ENCODE data around the gene SH3RF3. TPM values are rescaled to one million over a fixed set of nuclear protein-coding genes. Genes with fewer than 3 reads are reported as not detected.

The SH3RF3 gene
- polyA plus RNA-seq, 2 donors = 1.1 to 1.3 TPM

GRCh38 chr2:109188898-109189297 is 59.9 kb downstream of the SH3RF3 start:
- Histone ChIP-seq H3K36me3 (ENCODE audit: control insufficient read depth in 2 of 2, insufficient read depth in 2 of 2, low read length in 1 of 2) (no peaks in the 10 kb centered on the region), H3K27me3 (ENCODE audit: control insufficient read depth in 1 of 2, insufficient read depth in 2 of 2, low read length in 2 of 2) (no peaks in the 10 kb centered on the region), H3K27ac (ENCODE audit: low read depth in 2 of 2, low read length in 1 of 2) (no peak overlapping the region), H3K4me3 (ENCODE audit: low read depth in 1 of 2, low read length in 2 of 2) (no peak overlapping the region), H3K4me1 (ENCODE audit: control insufficient read depth in 2 of 2, insufficient read depth in 2 of 2, low read length in 1 of 2) (peaks cover 0 to 6% of the 10 kb centered on the region in 2 donors), H3K9me3 (ENCODE audit: control insufficient read depth in 2 of 2, insufficient read depth in 1 of 2, low read depth in 1 of 2, low read length in 1 of 2) (no peaks in the 10 kb centered on the region)
- WGBS, 2 donors = 84 to 92% methylated on average over 4 of the region's 4 CpGs

- Histone ChIP-seq H3K27me3 (ENCODE audit: control insufficient read depth in 1 of 2, insufficient read depth in 2 of 2, low read length in 2 of 2) (no peaks in the 10 kb centered on the region), H3K4me3 (ENCODE audit: low read depth in 1 of 2, low read length in 2 of 2) (no peak overlapping the region), H3K27ac (ENCODE audit: low read depth in 2 of 2, low read length in 1 of 2) (no peak overlapping the region), H3K36me3 (ENCODE audit: control insufficient read depth in 2 of 2, insufficient read depth in 2 of 2, low read length in 1 of 2) (no peaks in the 10 kb centered on the region), H3K9me3 (ENCODE audit: control insufficient read depth in 2 of 2, insufficient read depth in 1 of 2, low read depth in 1 of 2, low read length in 1 of 2) (no peaks in the 10 kb centered on the region), H3K4me1 (ENCODE audit: control insufficient read depth in 2 of 2, insufficient read depth in 2 of 2, low read length in 1 of 2) (peaks cover 3 to 4% of the 10 kb centered on the region in 2 donors)
- 84 to 90% methylated on average over 5 of the region's 5 CpGs for WGBS, 2 donors
These were observed 60.7 kb downstream of the SH3RF3 start for GRCh38 chr2:109189751-109190150.

GRCh38 chr2:109193807-109194619 is 65.0 kb downstream of the SH3RF3 start:
- no peaks in the 10 kb centered on the region for H3K9me3 ChIP-seq (ENCODE audit: control insufficient read depth in 2 of 2, insufficient read depth in 1 of 2, low read depth in 1 of 2, low read length in 1 of 2)
- H3K27me3 ChIP-seq (ENCODE audit: control insufficient read depth in 1 of 2, insufficient read depth in 2 of 2, low read length in 2 of 2) = no peaks in the 10 kb centered on the region
- peaks cover 8 to 21% of the 10 kb centered on the region in 2 donors for H3K4me1 ChIP-seq (ENCODE audit: control insufficient read depth in 2 of 2, insufficient read depth in 2 of 2, low read length in 1 of 2)
- H3K36me3 ChIP-seq (ENCODE audit: control insufficient read depth in 2 of 2, insufficient read depth in 2 of 2, low read length in 1 of 2) = no peaks in the 10 kb centered on the region
- 81 to 82% methylated on average over 17 of the region's 17 CpGs for WGBS, 2 donors
- H3K27ac ChIP-seq (ENCODE audit: low read depth in 2 of 2, low read length in 1 of 2) = no peak overlapping the region
- H3K4me3 ChIP-seq (ENCODE audit: low read depth in 1 of 2, low read length in 2 of 2) = no peak overlapping the region

GRCh38 chr2:109194620-109194937 is 65.6 kb downstream of the SH3RF3 start:
- H3K27me3 ChIP-seq (ENCODE audit: control insufficient read depth in 1 of 2, insufficient read depth in 2 of 2, low read length in 2 of 2) = no peaks in the 10 kb centered on the region
- 55 to 60% methylated on average over 2 of the region's 2 CpGs for WGBS, 2 donors
- no peak overlapping the region for H3K4me3 ChIP-seq (ENCODE audit: low read depth in 1 of 2, low read length in 2 of 2)
- no peak overlapping the region for H3K27ac ChIP-seq (ENCODE audit: low read depth in 2 of 2, low read length in 1 of 2)
- no peaks in the 10 kb centered on the region for H3K9me3 ChIP-seq (ENCODE audit: control insufficient read depth in 2 of 2, insufficient read depth in 1 of 2, low read depth in 1 of 2, low read length in 1 of 2)
- H3K36me3 ChIP-seq (ENCODE audit: control insufficient read depth in 2 of 2, insufficient read depth in 2 of 2, low read length in 1 of 2) = no peaks in the 10 kb centered on the region
- H3K4me1 ChIP-seq (ENCODE audit: control insufficient read depth in 2 of 2, insufficient read depth in 2 of 2, low read length in 1 of 2) = peaks cover 8 to 21% of the 10 kb centered on the region in 2 donors

- H3K4me1 ChIP-seq (ENCODE audit: control insufficient read depth in 2 of 2, insufficient read depth in 2 of 2, low read length in 1 of 2) = peaks cover 8 to 21% of the 10 kb centered on the region in 2 donors
- H3K27me3 ChIP-seq (ENCODE audit: control insufficient read depth in 1 of 2, insufficient read depth in 2 of 2, low read length in 2 of 2) = no peaks in the 10 kb centered on the region
- no peak overlapping the region for H3K4me3 ChIP-seq (ENCODE audit: low read depth in 1 of 2, low read length in 2 of 2)
- H3K27ac ChIP-seq (ENCODE audit: low read depth in 2 of 2, low read length in 1 of 2) = no peak overlapping the region
- WGBS, 2 donors = 53 to 63% methylated on average over 19 of the region's 19 CpGs
- no peaks in the 10 kb centered on the region for H3K36me3 ChIP-seq (ENCODE audit: control insufficient read depth in 2 of 2, insufficient read depth in 2 of 2, low read length in 1 of 2)
- no peaks in the 10 kb centered on the region for H3K9me3 ChIP-seq (ENCODE audit: control insufficient read depth in 2 of 2, insufficient read depth in 1 of 2, low read depth in 1 of 2, low read length in 1 of 2)
These were observed 66.4 kb downstream of the SH3RF3 start for GRCh38 chr2:109195193-109196045.

GRCh38 chr2:109196081-109196875 is 67.3 kb downstream of the SH3RF3 start:
- Histone ChIP-seq H3K4me1 (ENCODE audit: control insufficient read depth in 2 of 2, insufficient read depth in 2 of 2, low read length in 1 of 2) (peaks cover 8 to 21% of the 10 kb centered on the region in 2 donors), H3K4me3 (ENCODE audit: low read depth in 1 of 2, low read length in 2 of 2) (no peak overlapping the region), H3K36me3 (ENCODE audit: control insufficient read depth in 2 of 2, insufficient read depth in 2 of 2, low read length in 1 of 2) (no peaks in the 10 kb centered on the region), H3K27ac (ENCODE audit: low read depth in 2 of 2, low read length in 1 of 2) (no peak overlapping the region), H3K9me3 (ENCODE audit: control insufficient read depth in 2 of 2, insufficient read depth in 1 of 2, low read depth in 1 of 2, low read length in 1 of 2) (no peaks in the 10 kb centered on the region), H3K27me3 (ENCODE audit: control insufficient read depth in 1 of 2, insufficient read depth in 2 of 2, low read length in 2 of 2) (no peaks in the 10 kb centered on the region)
- WGBS, 2 donors = 93 to 95% methylated on average over 19 of the region's 19 CpGs

- H3K27ac ChIP-seq (ENCODE audit: low read depth in 2 of 2, low read length in 1 of 2) = no peak overlapping the region
- H3K4me3 ChIP-seq (ENCODE audit: low read depth in 1 of 2, low read length in 2 of 2) = no peak overlapping the region
- no peaks in the 10 kb centered on the region for H3K27me3 ChIP-seq (ENCODE audit: control insufficient read depth in 1 of 2, insufficient read depth in 2 of 2, low read length in 2 of 2)
- WGBS, 2 donors = 87 to 90% methylated on average over 6 of the region's 6 CpGs
- no peaks in the 10 kb centered on the region for H3K9me3 ChIP-seq (ENCODE audit: control insufficient read depth in 2 of 2, insufficient read depth in 1 of 2, low read depth in 1 of 2, low read length in 1 of 2)
- H3K36me3 ChIP-seq (ENCODE audit: control insufficient read depth in 2 of 2, insufficient read depth in 2 of 2, low read length in 1 of 2) = no peaks in the 10 kb centered on the region
- peaks cover 8 to 21% of the 10 kb centered on the region in 2 donors for H3K4me1 ChIP-seq (ENCODE audit: control insufficient read depth in 2 of 2, insufficient read depth in 2 of 2, low read length in 1 of 2)
These were observed 68.8 kb downstream of the SH3RF3 start for GRCh38 chr2:109197491-109198418.

- peaks cover 7 to 19% of the 10 kb centered on the region in 2 donors for H3K4me1 ChIP-seq (ENCODE audit: control insufficient read depth in 2 of 2, insufficient read depth in 2 of 2, low read length in 1 of 2)
- no peaks in the 10 kb centered on the region for H3K36me3 ChIP-seq (ENCODE audit: control insufficient read depth in 2 of 2, insufficient read depth in 2 of 2, low read length in 1 of 2)
- no peak overlapping the region for H3K4me3 ChIP-seq (ENCODE audit: low read depth in 1 of 2, low read length in 2 of 2)
- no peaks in the 10 kb centered on the region for H3K9me3 ChIP-seq (ENCODE audit: control insufficient read depth in 2 of 2, insufficient read depth in 1 of 2, low read depth in 1 of 2, low read length in 1 of 2)
- H3K27me3 ChIP-seq (ENCODE audit: control insufficient read depth in 1 of 2, insufficient read depth in 2 of 2, low read length in 2 of 2) = no peaks in the 10 kb centered on the region
- WGBS, 2 donors = 92 to 93% methylated on average over 4 of the region's 4 CpGs
- no peak overlapping the region for H3K27ac ChIP-seq (ENCODE audit: low read depth in 2 of 2, low read length in 1 of 2)
These were observed 70.8 kb downstream of the SH3RF3 start for GRCh38 chr2:109199790-109200189.
